ENCODE results near the gene TSEN2. TPM values are rescaled to one million over a fixed set of nuclear protein-coding genes. Genes with fewer than 3 reads are reported as not detected.
"Not testable (repeated sequence)": the region's sequence is repeated elsewhere in the genome, so short reads cannot be mapped to it uniquely, and the experiment has no call there.

The TSEN2 gene
- polyA plus RNA-seq, 1 experiment = 11.0 TPM

DNA sequence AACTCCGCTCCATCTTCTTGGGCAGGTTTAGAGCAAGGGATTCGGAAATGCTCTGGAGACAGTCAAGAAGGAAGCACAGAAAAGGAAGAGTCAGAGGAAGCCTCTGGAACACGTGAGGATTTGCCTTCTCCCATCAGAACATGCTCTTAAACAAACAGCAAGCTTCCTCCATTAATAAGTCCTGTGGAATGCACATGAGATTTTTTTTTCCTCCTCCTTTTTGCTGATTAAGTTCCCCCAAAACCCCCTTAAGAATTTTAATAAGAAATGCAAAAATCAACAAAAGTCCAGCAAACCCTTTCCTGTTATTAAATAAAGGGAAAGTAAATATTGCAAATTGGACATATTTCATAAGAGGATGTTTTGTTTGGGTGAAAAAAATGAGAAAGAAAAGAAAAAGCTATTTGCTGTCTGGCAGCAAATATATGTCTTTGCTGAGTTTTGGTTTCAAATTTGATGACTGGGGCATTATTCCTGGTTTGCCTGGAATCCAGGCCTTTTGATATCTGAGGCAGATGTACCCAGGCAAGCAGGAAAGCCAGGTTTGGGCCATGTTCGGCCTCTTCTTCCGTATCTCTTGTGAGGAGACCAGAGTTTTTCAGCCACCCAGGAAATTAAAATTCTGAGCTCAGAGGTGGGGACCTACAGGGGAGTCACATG is 7.9 kb upstream of the TSEN2 start:
- CTCF ChIA-PET = interaction anchor here (6.1 to 7.6 kb wide), 2 partner anchors 299 to 340 kb away, joined by 94 to 353 read pairs; no protein-coding TSS in a partner anchor
- Histone ChIP-seq H3K4me3 (ENCODE audit: low read depth, low read length) (no peak overlapping the region), H3K27me3 (ENCODE audit: control insufficient read depth, insufficient read depth, low read length) (no peaks in the 10 kb centered on the region), H3K9me3 (ENCODE audit: control insufficient read depth, insufficient read depth, low read length) (no peaks in the 10 kb centered on the region), H3K27ac (ENCODE audit: low read depth, low read length) (peak overlapping the region; percentile 71)
- DNase-seq (ENCODE audit: low read depth, low spot score) = peak; percentile 56
- TF ChIP-seq, protein P1, sequence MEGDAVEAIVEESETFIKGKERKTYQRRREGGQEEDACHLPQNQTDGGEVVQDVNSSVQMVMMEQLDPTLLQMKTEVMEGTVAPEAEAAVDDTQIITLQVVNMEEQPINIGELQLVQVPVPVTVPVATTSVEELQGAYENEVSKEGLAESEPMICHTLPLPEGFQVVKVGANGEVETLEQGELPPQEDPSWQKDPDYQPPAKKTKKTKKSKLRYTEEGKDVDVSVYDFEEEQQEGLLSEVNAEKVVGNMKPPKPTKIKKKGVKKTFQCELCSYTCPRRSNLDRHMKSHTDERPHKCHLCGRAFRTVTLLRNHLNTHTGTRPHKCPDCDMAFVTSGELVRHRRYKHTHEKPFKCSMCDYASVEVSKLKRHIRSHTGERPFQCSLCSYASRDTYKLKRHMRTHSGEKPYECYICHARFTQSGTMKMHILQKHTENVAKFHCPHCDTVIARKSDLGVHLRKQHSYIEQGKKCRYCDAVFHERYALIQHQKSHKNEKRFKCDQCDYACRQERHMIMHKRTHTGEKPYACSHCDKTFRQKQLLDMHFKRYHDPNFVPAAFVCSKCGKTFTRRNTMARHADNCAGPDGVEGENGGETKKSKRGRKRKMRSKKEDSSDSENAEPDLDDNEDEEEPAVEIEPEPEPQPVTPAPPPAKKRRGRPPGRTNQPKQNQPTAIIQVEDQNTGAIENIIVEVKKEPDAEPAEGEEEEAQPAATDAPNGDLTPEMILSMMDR (IDR thresholded peaks at IDR 0.05; ENCODE audit: low read depth, low read length) = no peak
- POLR2A ChIA-PET = no interaction called here

DNA sequence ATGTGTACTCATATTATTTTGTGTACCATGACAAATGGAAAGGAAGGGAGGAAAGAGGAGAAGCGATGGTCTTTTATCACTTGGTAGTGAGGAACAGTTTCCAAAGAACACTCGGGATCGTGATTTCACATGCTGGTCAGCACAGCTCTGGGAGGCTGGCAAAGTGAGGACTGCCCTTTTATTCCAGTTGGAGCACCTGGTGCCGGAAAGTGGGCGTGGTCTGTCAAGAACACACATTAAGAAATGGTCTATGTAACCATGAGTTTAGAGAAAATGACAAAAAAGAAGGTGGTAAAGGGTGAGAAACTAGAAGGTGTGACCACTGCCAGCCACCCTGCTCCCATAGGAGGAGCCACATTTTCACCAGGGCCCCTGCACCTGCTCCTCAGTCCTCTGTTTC is 7.0 kb upstream of the TSEN2 start:
- H3K9me3 ChIP-seq (ENCODE audit: control insufficient read depth, insufficient read depth, low read length) = no peaks in the 10 kb centered on the region
- DNase-seq (ENCODE audit: low read depth, low spot score) = no peak
- H3K4me3 ChIP-seq (ENCODE audit: low read depth, low read length) = no peak overlapping the region
- H3K27me3 ChIP-seq (ENCODE audit: control insufficient read depth, insufficient read depth, low read length) = no peaks in the 10 kb centered on the region
- CTCF ChIA-PET = interaction anchor here (6.1 to 7.6 kb wide), 2 partner anchors 300 to 341 kb away, joined by 94 to 353 read pairs; no protein-coding TSS in a partner anchor
- POLR2A ChIA-PET = no interaction called here
- H3K27ac ChIP-seq (ENCODE audit: low read depth, low read length) = no peak overlapping the region
- TF ChIP-seq, protein P1 (IDR thresholded peaks at IDR 0.05; ENCODE audit: low read depth, low read length) = no peak

DNA sequence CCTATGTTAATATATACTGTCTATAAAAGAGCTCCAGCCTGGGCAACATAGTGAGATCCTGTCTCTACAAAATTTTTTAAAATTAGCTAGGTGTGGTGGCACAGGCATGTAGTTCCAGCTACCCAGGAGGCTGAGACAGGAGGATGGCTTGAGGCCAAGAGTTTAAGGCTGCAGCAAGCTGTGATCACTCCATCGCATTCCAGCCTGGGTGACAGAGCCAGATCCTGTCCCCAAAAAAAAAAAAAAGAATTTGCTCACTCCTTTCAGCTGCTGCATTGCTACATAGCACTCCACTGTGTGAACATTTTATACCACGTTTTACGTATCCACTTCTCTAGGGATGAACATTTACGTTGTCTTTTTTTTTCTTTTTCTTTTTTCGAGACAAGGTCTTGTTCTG is 6.0 kb upstream of the TSEN2 start:
- H3K27me3 ChIP-seq (ENCODE audit: control insufficient read depth, insufficient read depth, low read length) = no peaks in the 10 kb centered on the region
- no peak overlapping the region for H3K27ac ChIP-seq (ENCODE audit: low read depth, low read length)
- H3K4me3 ChIP-seq (ENCODE audit: low read depth, low read length) = no peak overlapping the region
- ChIA-PET POLR2A (interaction anchor here (0.6 kb wide), 1 partner anchor 356 kb away, joined by 3 read pairs; no protein-coding TSS in a partner anchor), CTCF (interaction anchor here (0.7 to 7.6 kb wide), 9 partner anchors 24 to 342 kb away, joined by 3 to 353 read pairs (median 13); no protein-coding TSS in a partner anchor)
- H3K9me3 ChIP-seq (ENCODE audit: control insufficient read depth, insufficient read depth, low read length) = no peaks in the 10 kb centered on the region
- TF ChIP-seq, protein P1 (IDR thresholded peaks at IDR 0.05; ENCODE audit: low read depth, low read length) = no peak
- DNase-seq (ENCODE audit: low read depth, low spot score) = no peak

DNA sequence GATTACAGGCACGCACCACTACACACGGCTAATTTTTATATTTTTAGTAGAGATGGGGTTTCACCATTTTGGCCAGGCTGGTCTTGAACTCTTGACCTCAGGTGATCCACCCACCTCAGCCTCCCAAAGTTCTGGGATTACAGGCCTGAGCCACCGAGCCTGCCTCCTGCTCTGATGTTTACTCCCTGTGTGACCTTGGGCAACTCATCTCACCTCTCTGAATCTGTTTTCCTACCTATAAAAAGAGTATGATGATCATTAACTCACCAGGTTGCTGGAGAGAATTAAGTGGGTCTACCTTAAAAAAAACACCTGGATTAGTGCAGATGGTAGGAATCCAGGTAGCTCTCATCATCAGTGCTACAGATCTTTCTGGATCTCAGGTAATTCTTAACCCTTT is 5.1 kb upstream of the TSEN2 start:
- DNase-seq (ENCODE audit: low read depth, low spot score); H3K27ac ChIP-seq (ENCODE audit: low read depth, low read length); H3K27me3 ChIP-seq (ENCODE audit: control insufficient read depth, insufficient read depth, low read length); H3K9me3 ChIP-seq (ENCODE audit: control insufficient read depth, insufficient read depth, low read length); H3K4me3 ChIP-seq (ENCODE audit: low read depth, low read length): not testable (repeated sequence)
- CTCF ChIA-PET = interaction anchor here (0.6 to 7.6 kb wide), 61 partner anchors 9 to 633 kb away, joined by 3 to 353 read pairs (median 4); partner anchors contain the start of gene TAMM41
- POLR2A ChIA-PET = interaction anchor here (0.6 to 0.7 kb wide), 2 partner anchors 196 to 356 kb away, joined by 3 to 5 read pairs; no protein-coding TSS in a partner anchor

DNA sequence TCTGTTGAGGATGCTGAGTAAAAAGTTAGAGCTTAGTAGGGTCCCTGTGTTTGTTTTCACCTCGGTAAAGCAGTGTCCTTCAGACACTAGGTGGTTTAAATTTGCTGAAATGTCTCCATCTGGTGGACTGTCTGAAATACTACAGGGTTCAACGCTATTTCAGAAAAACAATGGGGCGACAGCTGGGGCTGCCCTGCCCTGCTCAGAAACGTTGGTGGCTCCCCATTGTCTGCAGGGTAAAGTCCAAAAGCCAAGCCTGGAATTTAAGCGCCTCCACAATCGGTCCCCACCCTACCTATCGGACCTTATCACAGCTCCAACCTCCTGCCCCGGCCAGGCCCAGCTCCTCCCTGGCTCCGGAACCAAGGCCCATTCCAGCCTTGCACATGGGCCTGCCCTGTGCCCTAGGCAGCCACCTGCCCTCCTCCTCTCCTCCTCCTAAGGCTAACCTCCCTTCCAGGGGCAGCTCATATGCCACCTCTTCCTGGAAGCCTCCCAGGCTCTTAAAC is 4.3 kb upstream of the TSEN2 start:
- Histone ChIP-seq H3K9me3 (ENCODE audit: control insufficient read depth, insufficient read depth, low read length) (no peaks in the 10 kb centered on the region; the same call in 1 of the 2 replicates), H3K27me3 (ENCODE audit: control insufficient read depth, insufficient read depth, low read length) (no peaks in the 10 kb centered on the region), H3K27ac (ENCODE audit: low read depth, low read length) (no peak overlapping the region), H3K4me3 (ENCODE audit: low read depth, low read length) (no peak overlapping the region)
- TF ChIP-seq, protein P1 (IDR thresholded peaks at IDR 0.05; ENCODE audit: low read depth, low read length) = peak; percentile 76
- ChIA-PET CTCF (interaction anchor here (0.6 to 7.6 kb wide), 73 partner anchors 8 to 654 kb away, joined by 3 to 353 read pairs (median 4); partner anchors contain the start of gene TAMM41), POLR2A (interaction anchor here (0.7 to 1.0 kb wide), 2 partner anchors 283 to 292 kb away, joined by 4 read pairs; no protein-coding TSS in a partner anchor)
- DNase-seq (ENCODE audit: low read depth, low spot score) = no peak
